Spleen (tissue), 11 donors: ENCODE measurements around the gene ANG. TPM values are rescaled to one million over a fixed set of nuclear protein-coding genes. Genes with fewer than 3 reads are reported as not detected.

Experiments used
- DNase-seq: peaks from one replicate; pipeline ENCODE4 v3.0.0-alpha.2; 2020
- H3K27ac ChIP-seq, 8 donors: fragments of 200-600 bp; sonication (generic) in 7 of 8; 1 replicate in 4 of 8; 2 replicates in 4 of 8; pipeline versions ENCODE4 v1.5.0 to v1.8.0; 2016 to 2021; ENCODE audit warnings: inconsistent platforms in 4 of 8, mild to moderate bottlenecking in 4 of 8, moderate library complexity in 1 of 8
- H3K27me3 ChIP-seq, 7 donors: fragments of 200-600 bp; sonication (generic) in 6 of 7; replicated peaks in 1 of 7; 1 replicate in 4 of 7; 2 replicates in 3 of 7; pipeline versions ENCODE4 v1.5.0 to v1.8.0; 2016 to 2021; ENCODE audit warnings: inconsistent platforms in 3 of 7, mild to moderate bottlenecking in 1 of 7
- H3K36me3 ChIP-seq, 6 donors: fragments of 200-600 bp; sonication (generic) in 5 of 6; 1 replicate in 4 of 6; 2 replicates in 2 of 6; pipeline versions ENCODE4 v1.5.0 to v1.8.0; 2016 to 2021; ENCODE audit warnings: inconsistent platforms in 2 of 6
- H3K4me1 ChIP-seq, 6 donors: fragments of 200-600 bp; sonication (generic) in 5 of 6; 1 replicate in 3 of 6; 2 replicates in 3 of 6; pipeline versions ENCODE4 v1.5.0 to v1.8.0; 2016 to 2021; ENCODE audit warnings: inconsistent platforms in 3 of 6
- H3K4me3 ChIP-seq, 8 donors: fragments of 200-600 bp; sonication (generic) in 7 of 8; 1 replicate in 4 of 8; 2 replicates in 4 of 8; pipeline versions ENCODE4 v1.5.0 to v1.8.0; 2016 to 2021; ENCODE audit warnings: inconsistent platforms in 4 of 8, mild to moderate bottlenecking in 4 of 8, moderate library complexity in 2 of 8
- H3K9me3 ChIP-seq, 8 donors: fragments of 200-600 bp; sonication (generic) in 7 of 8; 1 replicate in 4 of 8; 2 replicates in 4 of 8; pipeline versions ENCODE4 v1.5.0 to v1.8.0; 2016 to 2021; ENCODE audit warnings: inconsistent platforms in 4 of 8
- POLR2A ChIP-seq, 3 donors: fragments of 450-650 bp; IDR thresholded peaks; one replicate each; pipeline ENCODE4 v1.5.1; 2017; ENCODE audit warnings: antibody characterized with exemption in 3 of 3, mild to moderate bottlenecking in 1 of 3
- POLR2AphosphoS5 ChIP-seq, 3 donors: sonication (generic); formaldehyde crosslinking; IDR thresholded peaks; one replicate each; pipeline ENCODE4 v1.5.1; 2017; ENCODE audit warnings: antibody characterized with exemption in 3 of 3
- WGBS, 5 donors: extraction: QIAGEN DNeasy Blood & Tissue Kit in 3 of 5; methylation state at CpG; one replicate each; pipeline versions ENCODE4 v1.1.5 to v1.1.7; 2013 to 2018; 5-methylcytosine and 5-hydroxymethylcytosine counted together
- intact Hi-C: fragments of 100-400 bp; cut with DNase I; formaldehyde crosslinking; loops from one replicate; pipeline ENCODE4 v1.15.0; 2023; ENCODE audit warnings: low total_unique reads
- polyA plus RNA-seq, 3 donors: library from polyadenylated mRNA; stranded (reverse); fragments of 200-250 nt; gene quantifications; one replicate each; pipeline ENCODE4 v1.2.1, GENCODE V29; 2013
- total RNA-seq, 7 donors: library from RNA; depleted of rRNA in 3 of 7; stranded (reverse); fragments of >200 nt in 3 of 7; fragmentation: NEBNext Ultra II Directional in 4 of 7; extraction: Animal tissue kit (Norgen Biotek cat#: 25700) in 4 of 7; gene quantifications; one replicate each; pipeline versions ENCODE4 v1.1.0 to v1.2.1, GENCODE V29; 2016 to 2021
- TF ChIP-seq, protein P1 (sequence below), 11 experiments: fragments of 200-600 bp in 7 of 11; fragments of 450-650 bp in 4 of 11; sonication (generic) in 4 of 11; IDR thresholded peaks in 8 of 11; conservative IDR thresholded peaks in 3 of 11; 1 replicate in 7 of 11; 2 replicates in 4 of 11; pipeline versions ENCODE4 v1.4.0 to v1.8.0; 2016 to 2021; ENCODE audit warnings: antibody characterized with exemption in 11 of 11, inconsistent platforms in 4 of 11, mild to moderate bottlenecking in 1 of 11
- donor health status: healthy with polysubstance abuse.
- donor health status: DM: no; HTN: no; CAD: no; lungs with moderate emphysema.
- donor health status: DM: no; HTN: no; CAD: no.
- donor health status: Bipolar disorder and iron deficiency.
- donor health status: healthy.
- donor health status: DM: no; HTN: no; CAD: no.
- donor health status: DM: yes; HTN: yes; CAD: no.

ANG gene
- total and polyA plus RNA-seq, 10 donors = 1.6 to 10.2 (median 4.3) TPM

DNA sequence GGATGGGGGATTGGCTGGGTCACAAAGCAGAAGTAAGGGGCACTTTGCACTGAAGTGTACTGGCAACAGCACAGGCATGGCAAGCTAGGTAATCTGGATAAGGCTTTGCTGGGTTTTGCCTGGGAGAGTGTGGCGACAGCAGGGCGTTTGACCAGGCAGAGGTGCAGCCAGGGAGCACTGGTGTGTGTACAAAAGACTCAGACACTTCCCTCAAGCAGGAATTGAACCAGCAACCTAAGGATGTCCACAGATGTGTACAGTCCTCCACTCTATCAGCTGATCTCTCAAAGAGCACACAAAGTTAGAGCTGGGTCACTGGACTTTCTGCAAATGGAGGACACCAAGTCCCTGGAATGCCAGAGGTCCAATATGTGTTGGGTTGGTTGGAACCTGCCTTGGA, 19.6 kb upstream of the ANG start:
- TF ChIP-seq, protein P1, sequence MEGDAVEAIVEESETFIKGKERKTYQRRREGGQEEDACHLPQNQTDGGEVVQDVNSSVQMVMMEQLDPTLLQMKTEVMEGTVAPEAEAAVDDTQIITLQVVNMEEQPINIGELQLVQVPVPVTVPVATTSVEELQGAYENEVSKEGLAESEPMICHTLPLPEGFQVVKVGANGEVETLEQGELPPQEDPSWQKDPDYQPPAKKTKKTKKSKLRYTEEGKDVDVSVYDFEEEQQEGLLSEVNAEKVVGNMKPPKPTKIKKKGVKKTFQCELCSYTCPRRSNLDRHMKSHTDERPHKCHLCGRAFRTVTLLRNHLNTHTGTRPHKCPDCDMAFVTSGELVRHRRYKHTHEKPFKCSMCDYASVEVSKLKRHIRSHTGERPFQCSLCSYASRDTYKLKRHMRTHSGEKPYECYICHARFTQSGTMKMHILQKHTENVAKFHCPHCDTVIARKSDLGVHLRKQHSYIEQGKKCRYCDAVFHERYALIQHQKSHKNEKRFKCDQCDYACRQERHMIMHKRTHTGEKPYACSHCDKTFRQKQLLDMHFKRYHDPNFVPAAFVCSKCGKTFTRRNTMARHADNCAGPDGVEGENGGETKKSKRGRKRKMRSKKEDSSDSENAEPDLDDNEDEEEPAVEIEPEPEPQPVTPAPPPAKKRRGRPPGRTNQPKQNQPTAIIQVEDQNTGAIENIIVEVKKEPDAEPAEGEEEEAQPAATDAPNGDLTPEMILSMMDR (IDR thresholded peaks at IDR 0.05 in 8 of 11, conservative IDR thresholded peaks at IDR 0.05 in 3 of 11) = no peak
- no peak for TF ChIP-seq POLR2AphosphoS5 (IDR thresholded peaks at IDR 0.05)
- TF ChIP-seq POLR2A (IDR thresholded peaks at IDR 0.05) = no peak
- H3K4me3 ChIP-seq = no peak overlapping the region
- no peak for DNase-seq
- peaks cover 0 to 18% (median 0%) of the 10 kb centered on the region in 7 donors for H3K27me3 ChIP-seq
- H3K27ac ChIP-seq = peak overlapping the region in 4 of 8 donors; percentile 47 to 78 (median 65)
- peaks cover 0 to 49% (median 19%) of the 10 kb centered on the region in 6 donors for H3K4me1 ChIP-seq
- WGBS, 5 donors = 73 to 100% (median 87%) methylated on average over 2 of the region's 2 CpGs
- H3K36me3 ChIP-seq = no peaks in the 10 kb centered on the region
- intact Hi-C loops = no loop called here
- H3K9me3 ChIP-seq = no peaks in the 10 kb centered on the region

DNA sequence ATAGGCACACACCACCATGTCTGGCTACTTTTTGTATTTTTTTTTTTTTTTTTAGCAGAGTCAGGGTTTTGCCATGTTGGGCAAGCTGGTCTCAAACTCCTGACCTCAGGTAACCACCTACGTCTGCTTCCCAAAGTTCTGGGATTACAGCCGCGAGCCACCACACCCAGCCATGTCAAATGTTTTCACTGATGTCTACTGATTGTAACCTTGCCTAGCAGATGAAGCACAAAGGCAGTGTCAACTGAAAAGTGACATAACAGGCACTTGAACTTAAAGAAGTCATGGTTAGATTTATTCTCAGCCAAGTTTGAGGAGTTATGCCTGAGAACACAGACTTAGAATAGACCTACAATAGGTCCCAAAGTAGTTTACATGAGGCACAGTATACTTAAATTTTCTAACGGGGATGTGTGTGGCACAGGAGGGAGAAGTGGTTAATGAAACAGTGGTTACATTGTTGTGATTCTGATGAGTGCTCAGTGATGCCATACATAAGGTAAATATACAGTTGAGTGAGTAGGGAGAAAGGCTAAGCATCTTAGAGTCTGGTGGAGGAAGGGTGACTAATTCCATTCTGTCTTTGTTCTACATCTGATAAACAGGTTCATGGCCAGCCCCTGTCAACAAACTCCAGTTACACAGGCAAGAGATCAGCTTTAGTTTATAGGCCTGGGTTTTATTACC, 16.8 kb upstream of the ANG start:
- intact Hi-C loops = no loop called here
- Histone ChIP-seq H3K27ac (no peak overlapping the region), H3K4me3 (no peak overlapping the region), H3K27me3 (peaks cover 0 to 6% (median 0%) of the 10 kb centered on the region in 7 donors), H3K4me1 (peaks cover 0 to 33% (median 17%) of the 10 kb centered on the region in 6 donors), H3K36me3 (no peaks in the 10 kb centered on the region), H3K9me3 (no peaks in the 10 kb centered on the region)
- no peak for TF ChIP-seq POLR2AphosphoS5 (IDR thresholded peaks at IDR 0.05)
- no peak for TF ChIP-seq POLR2A (IDR thresholded peaks at IDR 0.05)
- TF ChIP-seq, protein P1 (IDR thresholded peaks at IDR 0.05 in 8 of 11, conservative IDR thresholded peaks at IDR 0.05 in 3 of 11) = no peak
- WGBS, 5 donors = 79 to 82% (median 81%) methylated on average over 4 of the region's 4 CpGs
- DNase-seq = no peak

DNA sequence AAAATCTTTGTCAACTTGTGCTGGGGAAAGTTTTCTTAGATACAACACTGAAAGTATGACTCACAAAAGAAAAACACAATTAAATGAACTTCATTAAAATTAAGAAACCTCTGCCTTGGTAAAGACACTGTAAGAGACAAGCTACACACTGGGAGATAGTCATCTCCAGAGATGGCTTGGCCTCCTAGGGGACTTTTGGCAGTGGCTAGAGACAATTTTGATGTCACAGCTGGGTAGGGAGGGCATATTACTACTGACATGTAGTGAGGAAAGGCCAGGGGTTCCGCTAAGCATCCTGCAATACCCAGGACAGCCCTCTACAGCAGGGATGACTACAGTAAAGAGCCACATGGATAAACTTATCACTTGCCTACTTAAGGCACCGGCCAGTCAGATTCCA, 12.9 kb upstream of the ANG start:
- no peak for DNase-seq
- peaks cover 7 to 24% (median 12%) of the 10 kb centered on the region in 6 donors for H3K4me1 ChIP-seq
- H3K36me3 ChIP-seq = no peaks in the 10 kb centered on the region
- H3K27ac ChIP-seq = no peak overlapping the region
- WGBS, 5 donors = 62 to 86% (median 85%) methylated on average over 2 of the region's 2 CpGs
- intact Hi-C loops = loop anchor here (5.0 kb wide), 1 partner anchor 48 kb away; no protein-coding TSS in a partner anchor
- TF ChIP-seq POLR2AphosphoS5 (IDR thresholded peaks at IDR 0.05) (no peak), POLR2A (IDR thresholded peaks at IDR 0.05) (no peak)
- TF ChIP-seq, protein P1 (IDR thresholded peaks at IDR 0.05 in 8 of 11, conservative IDR thresholded peaks at IDR 0.05 in 3 of 11) = no peak
- no peaks in the 10 kb centered on the region for H3K9me3 ChIP-seq
- peaks cover 0 to 6% (median 0%) of the 10 kb centered on the region in 7 donors for H3K27me3 ChIP-seq
- H3K4me3 ChIP-seq = no peak overlapping the region

DNA sequence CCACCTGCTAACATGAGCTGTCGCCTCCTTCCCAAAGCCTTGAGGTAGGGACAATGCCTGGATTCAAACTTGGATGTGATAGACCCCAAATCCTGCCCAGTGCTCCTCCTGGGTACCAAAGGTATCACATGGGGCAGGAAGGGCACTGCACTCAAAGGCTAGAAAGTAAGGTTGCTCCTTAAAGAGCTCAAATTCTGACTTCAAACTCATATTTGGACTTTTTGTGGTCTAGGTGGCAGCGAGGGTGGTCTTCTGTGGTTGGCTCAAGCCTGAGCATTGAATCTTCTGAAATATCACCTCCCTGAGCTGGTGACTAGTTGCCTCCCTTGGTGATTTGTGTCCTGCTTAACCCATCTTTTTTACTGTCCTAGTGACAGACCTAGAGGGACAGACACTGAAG, 12.5 kb upstream of the ANG start:
- no peak overlapping the region for H3K4me3 ChIP-seq
- TF ChIP-seq POLR2A (IDR thresholded peaks at IDR 0.05) = no peak
- TF ChIP-seq, protein P1 (IDR thresholded peaks at IDR 0.05 in 8 of 11, conservative IDR thresholded peaks at IDR 0.05 in 3 of 11) = no peak
- no peak overlapping the region for H3K27ac ChIP-seq
- peaks cover 0 to 6% (median 0%) of the 10 kb centered on the region in 7 donors for H3K27me3 ChIP-seq
- WGBS, 5 donors = 51 to 86% (median 82%) methylated on average over 2 of the region's 2 CpGs
- no peaks in the 10 kb centered on the region for H3K36me3 ChIP-seq
- no peak for DNase-seq
- H3K4me1 ChIP-seq = peaks cover 11 to 28% (median 16%) of the 10 kb centered on the region in 6 donors
- H3K9me3 ChIP-seq = no peaks in the 10 kb centered on the region
- intact Hi-C loops = loop anchor here (5.0 kb wide), 1 partner anchor 49 kb away; no protein-coding TSS in a partner anchor
